PC-3 (cell line): Measurements from ENCODE around the gene CUL4B. TPM values are rescaled to one million over a fixed set of nuclear protein-coding genes. Genes with fewer than 3 reads are reported as not detected.

ENCODE experiments used
- ATAC-seq: fragments of 200-7000 bp; cut with Tn5 transposase; 2 replicates; pipeline ENCODE4 v1.9.1; 2020; ENCODE audit warnings: mild to moderate bottlenecking, moderate library complexity
- BruUV-seq: library from RNA; stranded (reverse); fragments of 400-500 nt; replicated peaks from 2 replicates; lab custom pipeline; 2021; lab: Mats Ljungman, UMichigan
- CTCF ChIA-PET: fragments of 300-600 bp; sonication (Branson Sonifier 250); formaldehyde crosslinking; loops from one replicate; lab custom pipeline; 2022; ENCODE audit warnings: antibody characterized with exemption; lab: Charles Lee
- POLR2A ChIA-PET: fragments of 300-600 bp; sonication (Branson Sonifier 250); formaldehyde crosslinking; loops from one replicate; lab custom pipeline; 2022; ENCODE audit warnings: antibody characterized with exemption; ENCODE audit not compliant: unreplicated experiment; lab: Charles Lee
- DNase-seq: peaks from one replicate; pipeline ENCODE4 v3.0.0-alpha.2; 2015
- H2AFZ ChIP-seq: fragments of 300-600 bp; sonication (generic); 2 replicates; pipeline ENCODE4 v1.6.0; 2016; ENCODE audit warnings: antibody characterized with exemption, low read length
- H3F3A ChIP-seq: fragments of 300-600 bp; sonication (generic); one replicate; pipeline ENCODE4 v1.6.0; 2017; ENCODE audit warnings: antibody characterized with exemption, low read length, control low read depth, mild to moderate bottlenecking; ENCODE audit not compliant: unreplicated experiment
- H3K27ac ChIP-seq: fragments of 300-600 bp; sonication (generic); 2 replicates; pipeline ENCODE4 v1.5.1; 2016; ENCODE audit warnings: mild to moderate bottlenecking, low read length
- H3K27me3 ChIP-seq: fragments of 300-600 bp; sonication (generic); 2 replicates; pipeline ENCODE4 v1.6.1; 2016; ENCODE audit warnings: low read length, mixed read lengths
- H3K36me3 ChIP-seq: fragments of 300-600 bp; sonication (generic); 2 replicates; pipeline ENCODE4 v1.6.1; 2016; ENCODE audit warnings: low read depth, mixed run types, low read length, mixed read lengths
- H3K4me1 ChIP-seq: fragments of 300-600 bp; sonication (generic); 2 replicates; pipeline ENCODE4 v1.5.1; 2016; ENCODE audit warnings: low read length; ENCODE audit not compliant: insufficient read depth
- H3K4me2 ChIP-seq: fragments of 300-600 bp; sonication (generic); 2 replicates; pipeline ENCODE4 v1.6.0; 2016; ENCODE audit warnings: low read length
- H3K4me3 ChIP-seq: fragments of 300-600 bp; sonication (generic); 2 replicates; pipeline ENCODE4 v1.5.1; 2016; ENCODE audit warnings: mild to moderate bottlenecking, low read length, mixed read lengths
- H3K79me2 ChIP-seq: fragments of 300-600 bp; sonication (generic); 2 replicates; pipeline ENCODE4 v1.6.1; 2017; ENCODE audit warnings: low read length, mixed read lengths
- H3K9ac ChIP-seq: fragments of 300-600 bp; sonication (generic); 2 replicates; pipeline ENCODE4 v1.6.0; 2016; ENCODE audit warnings: mild to moderate bottlenecking, low read length
- H3K9me2 ChIP-seq: fragments of 300-600 bp; sonication (generic); replicated peaks from 2 replicates; pipeline ENCODE4 v1.6.1; 2016; ENCODE audit warnings: mixed run types, low read length, mixed read lengths
- H3K9me3 ChIP-seq: fragments of 300-600 bp; sonication (generic); 2 replicates; pipeline ENCODE4 v1.6.1; 2016; ENCODE audit warnings: low read length, mixed read lengths
- H4K20me1 ChIP-seq: fragments of 300-600 bp; sonication (generic); 2 replicates; pipeline ENCODE4 v1.6.1; 2016; ENCODE audit warnings: low read length, mixed read lengths
- EZH2 ChIP-seq: fragments of 300-600 bp; sonication (generic); IDR thresholded peaks from one replicate; pipeline ENCODE4 v1.6.1; 2017; ENCODE audit warnings: antibody characterized with exemption, mild to moderate bottlenecking, low read length; ENCODE audit not compliant: unreplicated experiment
- EZH2phosphoT487 ChIP-seq: fragments of 300-600 bp; sonication (generic); IDR thresholded peaks from 2 replicates; pipeline ENCODE4 v1.6.1; 2018; ENCODE audit warnings: mild to moderate bottlenecking, antibody characterized with exemption, low read length, borderline replicate concordance
- intact Hi-C: fragments of 100-400 bp; cut with micrococcal nuclease; formaldehyde crosslinking; loops from 2 replicates; pipeline ENCODE4 v1.9.0; 2023
- total RNA-seq: library from RNA; depleted of rRNA; stranded (reverse); fragments of >200 nt; gene quantifications from 2 replicates; pipeline ENCODE4 v1.2.3, GENCODE V29; 2014
- TF ChIP-seq, protein P1 (sequence below): fragments of 300-600 bp; sonication (generic); conservative IDR thresholded peaks from 2 replicates; pipeline ENCODE4 v1.5.1; 2017; ENCODE audit warnings: antibody characterized with exemption, low read depth, mild to moderate bottlenecking, low read length

Gene CUL4B
- total RNA-seq, 1 experiment from 2014 or later: 38.1 TPM

DNA sequence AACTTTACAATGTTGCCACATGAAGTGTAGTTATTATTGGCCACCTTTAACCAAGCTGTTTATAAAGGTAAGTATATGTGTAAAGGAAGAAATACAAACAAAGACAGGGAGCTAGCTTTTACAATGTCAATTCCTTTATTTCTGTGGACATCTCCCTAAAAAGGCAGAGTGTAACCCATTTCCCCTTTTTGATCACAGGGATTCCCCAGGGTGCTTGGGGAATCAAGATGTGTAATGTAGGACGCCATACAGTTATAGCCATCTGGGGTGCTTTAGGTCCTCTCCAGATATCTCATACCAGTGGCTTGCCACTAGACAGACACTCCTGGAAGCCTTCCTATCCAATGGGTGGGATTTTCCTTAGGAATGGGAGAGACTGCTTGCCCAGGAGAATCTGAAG is 4.2 kb upstream of the CUL4B start:
- Histone ChIP-seq H3K4me1 (peaks cover 11% of the 10 kb centered on the region; the same call in 1 of the 2 replicates), H4K20me1 (no peaks in the 10 kb centered on the region), H3K9me2 (no peaks in the 10 kb centered on the region), H3K9me3 (no peaks in the 10 kb centered on the region), H3K4me2 (no peak overlapping the region), H3K27ac (no peak overlapping the region), H3K36me3 (no peaks in the 10 kb centered on the region), H2AFZ (no peak overlapping the region), H3K27me3 (no peaks in the 10 kb centered on the region), H3F3A (no peaks in the 10 kb centered on the region), H3K79me2 (peaks cover 11% of the 10 kb centered on the region), H3K4me3 (no peak overlapping the region), H3K9ac (no peak overlapping the region)
- ChIA-PET CTCF (no interaction called here), POLR2A (no interaction called here)
- ATAC-seq: no peak
- TF ChIP-seq EZH2phosphoT487: no peak
- TF ChIP-seq, protein P1, sequence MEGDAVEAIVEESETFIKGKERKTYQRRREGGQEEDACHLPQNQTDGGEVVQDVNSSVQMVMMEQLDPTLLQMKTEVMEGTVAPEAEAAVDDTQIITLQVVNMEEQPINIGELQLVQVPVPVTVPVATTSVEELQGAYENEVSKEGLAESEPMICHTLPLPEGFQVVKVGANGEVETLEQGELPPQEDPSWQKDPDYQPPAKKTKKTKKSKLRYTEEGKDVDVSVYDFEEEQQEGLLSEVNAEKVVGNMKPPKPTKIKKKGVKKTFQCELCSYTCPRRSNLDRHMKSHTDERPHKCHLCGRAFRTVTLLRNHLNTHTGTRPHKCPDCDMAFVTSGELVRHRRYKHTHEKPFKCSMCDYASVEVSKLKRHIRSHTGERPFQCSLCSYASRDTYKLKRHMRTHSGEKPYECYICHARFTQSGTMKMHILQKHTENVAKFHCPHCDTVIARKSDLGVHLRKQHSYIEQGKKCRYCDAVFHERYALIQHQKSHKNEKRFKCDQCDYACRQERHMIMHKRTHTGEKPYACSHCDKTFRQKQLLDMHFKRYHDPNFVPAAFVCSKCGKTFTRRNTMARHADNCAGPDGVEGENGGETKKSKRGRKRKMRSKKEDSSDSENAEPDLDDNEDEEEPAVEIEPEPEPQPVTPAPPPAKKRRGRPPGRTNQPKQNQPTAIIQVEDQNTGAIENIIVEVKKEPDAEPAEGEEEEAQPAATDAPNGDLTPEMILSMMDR: no peak
- TF ChIP-seq EZH2: no peak
- intact Hi-C loops: loop anchor here (5.0 kb wide), 2 partner anchors 53 to 207 kb away; no protein-coding TSS in a partner anchor
- DNase-seq: no peak
- BruUV-seq: no TSS peak

DNA sequence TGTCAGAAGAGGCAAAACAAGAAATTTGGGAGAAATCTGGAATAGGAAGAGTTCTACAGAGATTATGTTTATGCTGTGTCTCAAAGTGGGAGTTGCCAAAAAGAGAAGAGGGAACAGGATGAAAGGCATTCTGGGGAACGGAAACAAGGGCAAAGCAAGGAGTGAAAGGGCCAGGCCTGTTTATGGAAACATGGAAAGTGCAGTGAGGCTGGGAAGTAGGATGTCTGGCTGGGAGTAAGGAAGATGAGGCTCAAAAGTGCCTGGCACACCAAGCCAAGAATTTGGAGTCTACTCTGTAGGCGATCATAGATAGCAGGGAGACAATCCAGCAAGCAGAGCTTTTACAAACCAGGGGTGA is 1.8 kb upstream of the CUL4B start:
- H3K27ac ChIP-seq: no peak overlapping the region
- no TSS peak for BruUV-seq
- no peak overlapping the region for H2AFZ ChIP-seq
- peak overlapping the region; percentile 85 for H3K4me2 ChIP-seq
- H3K4me1 ChIP-seq: peaks cover 14% of the 10 kb centered on the region
- H3K36me3 ChIP-seq: no peaks in the 10 kb centered on the region
- H3K4me3 ChIP-seq: peak overlapping the region; percentile 71; the same call in 1 of the 2 replicates
- H4K20me1 ChIP-seq: 0 out of 2 replicates have a peak, but pooled peaks cover 3% of the 10 kb centered on the region
- ChIA-PET CTCF (no interaction called here), POLR2A (no interaction called here)
- no peaks in the 10 kb centered on the region for H3K9me3 ChIP-seq
- intact Hi-C loops: loop anchor here (5.0 kb wide), 2 partner anchors 50 to 210 kb away; no protein-coding TSS in a partner anchor
- DNase-seq (no peak), ATAC-seq (no peak)
- no peaks in the 10 kb centered on the region for H3K9me2 ChIP-seq
- H3K9ac ChIP-seq: no peak overlapping the region
- no peaks in the 10 kb centered on the region for H3K27me3 ChIP-seq
- TF ChIP-seq, protein P1: no peak
- no peak for TF ChIP-seq EZH2
- no peak for TF ChIP-seq EZH2phosphoT487
- H3F3A ChIP-seq: no peaks in the 10 kb centered on the region
- peaks cover 35% of the 10 kb centered on the region for H3K79me2 ChIP-seq
